Gastrocnemius medialis (tissue), 4 donors: ENCODE measurements around the gene SLC4A3. TPM values are rescaled to one million over a fixed set of nuclear protein-coding genes. Genes with fewer than 3 reads are reported as not detected.
"Not testable (repeated sequence)": the region's sequence is repeated elsewhere in the genome, so short reads cannot be mapped to it uniquely, and the experiment has no call there.

Source experiments
- ATAC-seq, 2 donors: fragments of 150-250 bp; one replicate each; pipeline ENCODE4 v1.9.1; 2016
- DNase-seq, 2 donors: peaks; one replicate each; pipeline ENCODE4 v3.0.0-alpha.2; 2019
- H3K27ac ChIP-seq, 4 donors: fragments of 200-600 bp; sonication (generic); 1 replicate in 1 of 4; 2 replicates in 3 of 4; pipeline ENCODE4 v1.5.1; 2016 to 2018; ENCODE audit warnings: mild to moderate bottlenecking in 2 of 4, moderate library complexity in 1 of 4
- H3K27me3 ChIP-seq, 3 donors: fragments of 200-600 bp; sonication (generic) in 2 of 3; 1 replicate in 1 of 3; 2 replicates in 2 of 3; pipeline versions ENCODE4 v1.5.1 to v1.6.0; 2016 to 2019; ENCODE audit warnings: mild to moderate bottlenecking in 1 of 3, moderate library complexity in 1 of 3
- H3K36me3 ChIP-seq, 2 donors: fragments of 200-600 bp; sonication (generic) in 1 of 2; one replicate each; pipeline ENCODE4 v1.5.1; 2017 to 2018
- H3K4me1 ChIP-seq, 2 donors: fragments of 200-600 bp; sonication (generic) in 1 of 2; one replicate each; pipeline ENCODE4 v1.5.1; 2016 to 2017; ENCODE audit warnings: mild to moderate bottlenecking in 2 of 2
- H3K4me3 ChIP-seq, 4 donors: fragments of 200-600 bp; sonication (generic) in 3 of 4; 1 replicate in 1 of 4; 2 replicates in 3 of 4; pipeline ENCODE4 v1.5.1; 2016 to 2019; ENCODE audit warnings: mild to moderate bottlenecking in 2 of 4
- H3K9me3 ChIP-seq, 3 donors: fragments of 200-600 bp; sonication (generic) in 2 of 3; 1 replicate in 1 of 3; 2 replicates in 2 of 3; pipeline ENCODE4 v1.5.1; 2016 to 2019
- CTCF ChIP-seq, 5 experiments: fragments of 450-650 bp in 3 of 5; fragments of 200-600 bp in 2 of 5; sonication (generic) in 2 of 5; IDR thresholded peaks in 4 of 5; conservative IDR thresholded peaks in 1 of 5; 1 replicate in 4 of 5; 2 replicates in 1 of 5; pipeline ENCODE4 v1.5.1; 2016 to 2019; ENCODE audit warnings: antibody characterized with exemption in 5 of 5, mild to moderate bottlenecking in 3 of 5, moderate library complexity in 3 of 5
- POLR2A ChIP-seq, 2 donors: fragments of 450-650 bp; IDR thresholded peaks; one replicate each; pipeline ENCODE4 v1.6.1; 2017; ENCODE audit warnings: antibody characterized with exemption in 2 of 2, mild to moderate bottlenecking in 2 of 2, moderate library complexity in 2 of 2
- in situ Hi-C, 4 donors: fragments of 200-750 bp; cut with MboI; loops; one replicate each; pipeline versions ENCODE4 v1.15.0 to v1.8.0; 2017; ENCODE audit warnings: low sequenced_read_pairs in 4 of 4
- intact Hi-C: fragments of 100-400 bp; cut with DNase I; formaldehyde crosslinking; loops from one replicate; pipeline ENCODE4 v1.15.1; 2023; ENCODE audit warnings: low total_unique reads
- total RNA-seq, 4 donors: library from RNA; depleted of rRNA; stranded (reverse); fragments of >200 nt; gene quantifications; one replicate each; pipeline versions ENCODE4 v1.1.0 to v1.2.3, GENCODE V29; 2016

SLC4A3 gene
- total RNA-seq, 4 donors from 2014 or later = 0.25 to 0.35 (median 0.29) TPM; not detected in 1

GRCh38 chr2:219650426-219651248 lies 23.2 kb downstream of the SLC4A3 start:
- no peak for DNase-seq
- no peak for ATAC-seq
- Histone ChIP-seq H3K4me3 (no peak overlapping the region), H3K36me3 (no peaks in the 10 kb centered on the region), H3K27me3 (no peaks in the 10 kb centered on the region), H3K27ac (no peak overlapping the region), H3K4me1 (peaks cover 5 to 6% of the 10 kb centered on the region in 2 donors), H3K9me3 (no peaks in the 10 kb centered on the region)
- in situ Hi-C loops = no loop called here
- intact Hi-C loops = no loop called here
- no peak for TF ChIP-seq POLR2A (IDR thresholded peaks at IDR 0.05)
- TF ChIP-seq CTCF (IDR thresholded peaks at IDR 0.05 in 4 of 5, conservative IDR thresholded peaks at IDR 0.05 in 1 of 5) = no peak

- H3K36me3 ChIP-seq, in situ Hi-C loops, H3K27me3 ChIP-seq, ATAC-seq, H3K4me1 ChIP-seq, DNase-seq, H3K27ac ChIP-seq, H3K4me3 ChIP-seq, H3K9me3 ChIP-seq, intact Hi-C loops: not testable (repeated sequence)
Measured at GRCh38 chr2:219651656-219652055, 24.2 kb downstream of the SLC4A3 start.

GRCh38 chr2:219656526-219656925 lies 29.1 kb downstream of the SLC4A3 start:
- no peak for ATAC-seq
- intact Hi-C loops (no loop called here), in situ Hi-C loops (no loop called here)
- Histone ChIP-seq H3K27ac (no peak overlapping the region), H3K36me3 (no peaks in the 10 kb centered on the region), H3K27me3 (no peaks in the 10 kb centered on the region), H3K9me3 (no peaks in the 10 kb centered on the region), H3K4me3 (no peak overlapping the region), H3K4me1 (no peaks in the 10 kb centered on the region)
- DNase-seq = no peak
- TF ChIP-seq CTCF (IDR thresholded peaks at IDR 0.05 in 4 of 5, conservative IDR thresholded peaks at IDR 0.05 in 1 of 5) (no peak), POLR2A (IDR thresholded peaks at IDR 0.05) (no peak)

- no peaks in the 10 kb centered on the region for H3K4me1 ChIP-seq
- no peaks in the 10 kb centered on the region for H3K27me3 ChIP-seq
- in situ Hi-C loops = no loop called here
- no peak overlapping the region for H3K27ac ChIP-seq
- H3K4me3 ChIP-seq = no peak overlapping the region
- intact Hi-C loops = no loop called here
- no peaks in the 10 kb centered on the region for H3K9me3 ChIP-seq
- TF ChIP-seq CTCF (IDR thresholded peaks at IDR 0.05 in 4 of 5, conservative IDR thresholded peaks at IDR 0.05 in 1 of 5) (no peak), POLR2A (IDR thresholded peaks at IDR 0.05) (no peak)
- no peaks in the 10 kb centered on the region for H3K36me3 ChIP-seq
- ATAC-seq (no peak), DNase-seq (no peak)
Measured at GRCh38 chr2:219658196-219658846, 30.9 kb downstream of the SLC4A3 start.

- in situ Hi-C loops = no loop called here
- H3K27ac ChIP-seq = no peak overlapping the region
- no peaks in the 10 kb centered on the region for H3K9me3 ChIP-seq
- H3K4me3 ChIP-seq = no peak overlapping the region
- intact Hi-C loops = no loop called here
- H3K36me3 ChIP-seq = no peaks in the 10 kb centered on the region
- H3K27me3 ChIP-seq = no peaks in the 10 kb centered on the region
- no peaks in the 10 kb centered on the region for H3K4me1 ChIP-seq
- ATAC-seq (no peak), DNase-seq (no peak)
- TF ChIP-seq CTCF (IDR thresholded peaks at IDR 0.05 in 4 of 5, conservative IDR thresholded peaks at IDR 0.05 in 1 of 5) (no peak), POLR2A (IDR thresholded peaks at IDR 0.05) (no peak)
Measured at GRCh38 chr2:219658874-219659273, 31.4 kb downstream of the SLC4A3 start.
